Germinal center (tissue), 1 donor: Measurements from ENCODE around the gene QPCT.
A peak's percentile ranks its signal among the peaks of the same experiment; 100 is the strongest.
"Not testable (repeated sequence)": the region's sequence is repeated elsewhere in the genome, so short reads cannot be mapped to it uniquely, and the experiment has no call there.

ENCODE experiments used
- DNase-seq: peaks from one replicate; pipeline ENCODE4 v3.0.0; 2012; ENCODE audit warnings: mixed read lengths, low spot score

Gene QPCT

DNA sequence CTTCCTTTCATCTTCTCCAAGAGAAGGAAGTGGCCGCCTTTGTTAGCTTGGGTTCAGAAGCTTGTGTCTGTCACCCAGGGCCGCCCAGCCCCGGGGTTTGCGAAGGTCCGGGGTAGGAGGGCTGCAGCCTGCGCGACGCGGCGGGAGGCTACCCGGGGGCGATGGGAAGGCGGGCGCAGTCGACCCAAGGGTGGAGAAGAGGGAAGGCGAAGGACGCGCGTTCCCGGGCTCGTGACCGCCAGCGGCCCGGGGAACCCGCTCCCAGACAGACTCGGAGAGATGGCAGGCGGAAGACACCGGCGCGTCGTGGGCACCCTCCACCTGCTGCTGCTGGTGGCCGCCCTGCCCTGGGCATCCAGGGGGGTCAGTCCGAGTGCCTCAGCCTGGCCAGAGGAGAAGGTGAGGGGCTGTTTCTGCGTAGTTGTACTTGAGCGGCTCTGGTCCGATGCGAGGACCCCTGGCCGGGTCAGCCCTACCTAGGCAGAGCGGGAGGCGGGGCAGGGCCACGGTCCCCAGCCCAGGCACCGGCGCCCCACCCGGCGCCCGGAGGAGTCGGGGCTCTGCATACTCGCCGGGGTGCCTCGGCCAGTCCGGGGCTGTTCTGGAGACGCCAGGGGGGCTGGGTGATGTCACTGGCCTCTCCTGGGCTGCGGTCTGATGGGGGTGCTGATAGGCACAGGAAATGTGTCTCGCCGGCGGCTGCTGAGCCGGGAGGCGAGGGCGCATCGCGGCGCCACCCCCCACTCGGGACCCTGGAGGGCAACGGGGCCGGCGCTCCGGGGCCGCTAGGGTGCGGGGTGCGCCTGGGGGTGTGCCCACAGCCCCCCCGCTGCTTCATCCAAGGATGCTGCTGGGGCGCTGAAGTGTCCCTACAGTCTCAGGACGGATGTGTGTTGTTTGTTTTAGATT lies at the start of gene QPCT:
Gene QPCT (plus strand): TSS at position 178 of the 909 bp plus-strand sequence. CDS start 102 bp downstream, at position 280.
- DNase-seq = peak; percentile 91

DNA sequence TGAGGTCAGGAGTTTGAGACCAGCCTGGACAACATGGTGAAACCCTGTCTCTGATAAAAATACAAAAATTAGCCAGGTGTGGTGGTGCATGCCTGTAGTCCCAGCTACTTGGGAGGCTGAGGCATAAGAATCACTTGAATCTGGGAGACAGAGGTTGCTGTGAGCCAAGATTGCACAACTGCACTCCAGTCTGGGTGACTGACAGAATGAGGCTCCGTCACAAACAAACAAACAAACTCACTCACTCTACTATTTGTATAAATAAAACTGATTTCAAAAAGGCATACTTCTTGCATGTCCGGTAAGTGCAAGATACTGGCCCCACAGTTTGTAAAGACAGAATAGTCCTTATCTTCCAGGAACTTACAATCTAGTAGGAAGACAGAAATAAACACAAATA lies 49.6 kb upstream of the QPCT start:
- DNase-seq = not testable (repeated sequence)

DNA sequence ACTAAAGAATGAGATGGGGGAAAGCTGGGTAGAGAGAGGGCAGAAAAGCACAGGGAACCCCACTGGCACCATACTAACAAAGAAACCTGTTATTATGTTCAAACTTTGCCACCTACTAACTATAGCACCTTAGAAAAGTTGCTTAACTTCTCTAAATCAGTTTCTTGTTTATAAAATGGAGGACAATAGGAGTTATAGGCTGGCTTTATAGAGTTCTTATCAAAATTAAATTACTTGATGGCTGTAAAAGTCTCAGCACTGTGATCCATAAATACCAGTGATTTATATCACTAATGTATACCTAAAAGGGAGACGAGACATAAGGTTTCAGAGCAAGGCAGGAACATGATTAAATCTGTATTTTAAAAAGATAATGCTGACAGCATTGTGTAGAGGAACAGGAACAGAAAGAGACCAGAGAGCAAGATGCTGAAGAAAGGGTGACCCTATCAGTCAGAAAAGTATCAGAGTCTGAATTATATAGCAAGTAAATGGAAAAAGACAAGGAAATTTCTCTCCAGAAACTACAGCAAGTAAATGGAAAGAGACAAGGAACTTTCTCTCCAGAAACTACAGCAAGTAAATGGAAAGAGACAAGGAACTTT lies 48.9 kb upstream of the QPCT start:
- no peak for DNase-seq

DNA sequence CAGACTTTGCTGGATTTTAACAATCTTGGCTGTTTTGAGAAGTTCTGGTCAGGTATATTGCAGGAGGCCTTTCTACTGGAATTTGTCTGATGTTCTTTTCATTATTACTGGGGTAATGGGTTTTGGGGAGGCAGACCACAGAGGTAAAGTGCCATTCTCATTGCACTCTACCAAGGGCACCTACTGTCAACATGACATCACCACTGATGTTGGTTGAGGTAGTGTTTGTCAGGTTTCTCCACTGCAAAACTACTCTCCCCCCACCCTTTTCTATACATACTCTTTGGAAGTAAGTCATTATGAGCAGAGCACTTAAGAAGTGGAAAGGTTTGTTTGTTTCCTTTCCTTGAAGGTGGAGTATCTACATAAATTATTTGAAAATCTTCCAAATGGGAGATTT lies 46.8 kb upstream of the QPCT start:
- no peak for DNase-seq

DNA sequence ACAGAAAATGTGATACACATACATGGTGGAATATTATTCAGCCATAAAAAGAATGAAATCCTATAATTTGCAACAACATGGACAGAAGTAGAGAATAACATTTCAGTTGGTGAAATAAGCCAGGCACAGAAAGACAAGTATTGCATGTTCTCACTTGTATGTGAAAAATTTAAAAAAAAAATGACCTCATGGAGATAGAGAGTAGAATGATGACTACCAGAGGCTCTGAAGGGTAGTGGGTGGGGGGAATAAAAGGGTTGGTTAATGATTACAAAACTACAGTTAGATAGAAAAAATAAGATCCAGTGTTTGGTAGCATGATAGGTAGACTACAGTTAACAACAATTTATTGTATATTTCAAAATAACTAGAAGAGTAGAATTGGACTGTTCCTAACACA lies 44.3 kb upstream of the QPCT start:
- no peak for DNase-seq

DNA sequence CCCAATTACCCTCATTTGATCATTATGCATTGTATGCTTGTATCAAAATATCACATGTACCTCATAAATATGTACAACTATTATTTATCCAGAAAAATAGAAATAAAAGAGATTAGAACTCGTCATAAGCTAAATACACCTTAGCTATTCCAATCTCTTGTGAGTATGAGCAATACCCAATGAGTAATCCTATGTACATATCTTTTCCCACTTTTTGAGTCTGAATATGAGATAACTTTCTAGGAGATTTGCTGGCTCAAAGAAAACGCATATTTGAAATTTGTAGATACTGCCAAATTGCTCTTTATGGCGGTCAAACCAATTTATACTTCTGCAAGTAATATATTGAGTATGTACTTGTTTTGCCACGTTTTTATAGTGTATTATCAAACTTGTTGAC lies 43.9 kb upstream of the QPCT start:
- no peak for DNase-seq

DNA sequence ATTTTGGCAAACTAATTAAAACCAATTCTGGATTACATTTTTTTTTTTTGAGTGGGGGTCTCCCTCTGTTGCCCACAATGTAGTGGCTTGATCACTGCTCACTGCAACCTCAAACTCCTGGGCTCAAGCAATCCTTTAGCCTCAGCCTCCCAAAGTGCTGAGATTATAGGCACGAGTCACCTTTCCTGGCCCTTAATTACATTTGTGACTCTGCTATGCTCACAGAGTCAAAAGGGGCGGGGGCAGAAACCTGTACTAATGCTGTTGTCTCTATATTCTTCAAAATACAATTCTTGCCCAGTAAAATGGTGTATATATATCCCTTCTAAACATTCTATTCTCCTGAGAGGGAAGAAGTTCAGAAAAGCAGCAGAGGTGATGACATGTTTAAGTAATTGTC lies 43.0 kb upstream of the QPCT start:
- DNase-seq = no peak

DNA sequence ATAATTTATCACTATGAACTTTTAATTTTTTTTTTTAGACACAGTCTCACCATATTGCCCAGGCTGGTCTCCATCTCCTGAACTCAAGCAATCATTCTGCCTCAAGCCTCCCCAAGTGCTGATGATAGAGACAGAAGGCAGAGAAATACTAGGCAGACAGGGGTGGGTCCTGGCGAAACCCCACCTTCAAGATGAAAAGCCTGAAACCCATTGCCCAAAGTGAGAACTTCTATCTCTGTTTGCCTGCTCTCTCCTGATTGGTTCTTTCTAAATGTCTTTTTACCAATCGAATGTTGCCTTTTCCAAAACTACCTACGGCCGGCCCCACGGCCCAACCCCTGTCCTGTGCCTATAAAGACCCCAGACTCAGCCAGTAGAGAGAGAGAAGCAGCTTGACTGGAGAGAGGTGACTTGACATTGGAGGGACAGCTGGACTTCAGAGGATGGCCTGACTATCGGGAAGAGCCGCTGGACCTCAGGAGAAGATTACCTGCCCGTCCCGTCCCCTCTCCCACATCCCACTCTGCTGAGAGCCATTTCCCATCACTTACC lies 41.7 kb upstream of the QPCT start:
- no peak for DNase-seq

DNA sequence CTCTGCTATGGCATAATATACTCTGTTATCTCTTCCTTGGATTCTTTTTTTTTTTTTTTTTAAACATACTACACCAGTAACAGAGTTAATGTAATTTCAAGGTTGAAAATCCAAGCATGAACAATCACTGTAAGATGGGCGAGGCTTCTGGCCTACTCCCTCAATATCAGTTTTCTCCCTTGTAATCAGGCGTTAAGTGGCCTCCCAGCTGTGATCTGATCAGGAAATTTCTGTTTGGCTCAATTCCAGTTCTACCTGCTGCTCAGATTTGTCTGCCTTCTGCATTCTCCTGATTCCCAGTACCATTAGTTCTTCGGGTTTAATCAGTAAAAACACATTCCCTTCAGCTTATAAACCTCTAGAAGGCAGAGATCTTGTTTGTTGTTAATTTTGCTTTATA lies 38.4 kb upstream of the QPCT start:
- DNase-seq = no peak

DNA sequence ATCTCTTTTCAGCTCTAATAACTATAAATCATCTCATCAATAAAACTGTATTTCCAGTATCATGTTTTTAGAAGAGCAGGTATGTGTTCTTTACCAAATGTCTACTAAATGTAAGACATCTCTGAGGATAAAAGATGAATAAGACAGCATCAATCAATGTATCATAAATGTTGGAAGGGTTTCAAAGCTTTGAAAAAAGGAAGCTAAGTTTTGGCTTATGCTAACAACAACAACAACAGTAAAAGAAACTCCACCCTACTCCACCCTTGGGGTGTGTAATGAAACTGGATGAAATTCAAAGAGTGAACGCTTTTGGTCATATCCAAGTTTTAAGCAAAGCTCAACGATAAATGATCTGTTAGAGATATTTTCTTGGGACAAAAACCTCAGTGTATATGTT lies 36.9 kb upstream of the QPCT start:
- DNase-seq = no peak

DNA sequence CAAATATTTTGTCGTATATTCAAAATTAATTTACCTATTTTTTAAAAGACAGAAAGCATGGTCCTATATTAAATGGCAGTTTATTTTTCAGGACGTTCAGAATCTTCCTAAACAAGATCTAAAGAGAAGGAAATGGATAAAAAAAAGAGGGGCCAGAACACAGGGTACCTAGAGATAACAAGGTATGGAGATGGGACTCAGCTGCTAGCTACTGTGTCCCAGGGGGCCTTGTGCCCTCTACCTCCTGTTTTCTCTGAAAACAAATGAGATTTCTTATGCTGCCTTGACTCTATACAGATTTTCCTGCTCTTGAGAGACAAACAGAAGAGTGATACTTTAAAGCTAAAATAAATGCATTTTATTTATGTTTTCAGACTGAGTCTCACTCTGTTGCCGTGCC lies 29.1 kb upstream of the QPCT start:
- DNase-seq = no peak

DNA sequence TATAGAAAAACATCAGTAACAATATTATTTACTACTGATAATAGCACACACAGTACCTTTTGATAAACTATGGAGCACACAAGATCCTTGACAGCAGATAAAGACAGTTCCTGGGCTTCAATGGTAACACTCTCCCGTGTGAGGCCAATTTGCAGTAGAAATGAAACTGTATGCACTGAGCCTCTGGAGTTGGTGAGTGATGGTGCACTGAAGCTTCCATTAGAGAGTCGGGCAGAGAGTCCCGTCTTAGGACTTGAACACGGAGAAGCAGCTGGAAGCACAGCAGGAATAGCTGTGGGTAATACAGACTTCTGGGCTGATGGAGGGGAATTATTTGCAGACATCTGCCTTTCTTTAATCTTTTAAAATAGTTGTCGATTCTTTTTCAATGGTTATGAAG lies 28.2 kb upstream of the QPCT start:
- no peak for DNase-seq

DNA sequence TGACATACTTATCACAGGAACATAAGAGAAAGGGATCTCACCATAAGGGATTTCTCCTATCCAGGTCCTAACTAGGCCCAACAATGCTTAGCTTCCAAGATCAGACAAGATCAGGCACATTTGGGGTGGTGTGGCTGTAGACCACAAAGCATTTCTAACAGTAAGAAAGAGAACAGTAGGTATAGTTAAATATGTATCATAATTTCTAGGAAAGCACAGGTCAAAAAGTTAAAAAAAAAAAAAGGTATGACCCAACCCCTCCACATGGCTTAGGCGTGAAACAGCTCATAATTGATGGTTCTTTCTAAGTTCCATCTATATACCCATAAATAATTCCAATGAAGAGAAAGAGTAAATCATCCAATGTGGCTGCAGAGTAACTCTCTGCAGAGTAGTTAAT lies 26.7 kb upstream of the QPCT start:
- no peak for DNase-seq

DNA sequence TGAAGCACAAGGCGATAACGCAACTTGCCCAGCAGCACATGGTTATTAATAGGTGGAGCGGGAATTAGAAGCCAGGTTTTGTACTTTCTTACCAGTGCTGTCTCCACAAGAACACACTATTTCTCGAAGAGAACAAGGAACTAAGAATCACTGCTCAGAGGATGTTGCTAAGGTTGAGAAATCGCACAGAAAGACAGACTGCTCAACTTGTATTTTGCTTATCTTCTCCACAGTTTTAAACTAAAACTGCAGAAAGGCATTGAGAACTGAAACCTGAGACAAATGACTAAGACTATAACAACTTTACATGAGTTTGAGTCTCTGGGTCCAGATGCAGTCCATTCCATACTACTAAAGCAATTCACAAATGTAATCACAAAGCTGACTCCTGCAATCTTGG lies 26.0 kb upstream of the QPCT start:
- DNase-seq = no peak

DNA sequence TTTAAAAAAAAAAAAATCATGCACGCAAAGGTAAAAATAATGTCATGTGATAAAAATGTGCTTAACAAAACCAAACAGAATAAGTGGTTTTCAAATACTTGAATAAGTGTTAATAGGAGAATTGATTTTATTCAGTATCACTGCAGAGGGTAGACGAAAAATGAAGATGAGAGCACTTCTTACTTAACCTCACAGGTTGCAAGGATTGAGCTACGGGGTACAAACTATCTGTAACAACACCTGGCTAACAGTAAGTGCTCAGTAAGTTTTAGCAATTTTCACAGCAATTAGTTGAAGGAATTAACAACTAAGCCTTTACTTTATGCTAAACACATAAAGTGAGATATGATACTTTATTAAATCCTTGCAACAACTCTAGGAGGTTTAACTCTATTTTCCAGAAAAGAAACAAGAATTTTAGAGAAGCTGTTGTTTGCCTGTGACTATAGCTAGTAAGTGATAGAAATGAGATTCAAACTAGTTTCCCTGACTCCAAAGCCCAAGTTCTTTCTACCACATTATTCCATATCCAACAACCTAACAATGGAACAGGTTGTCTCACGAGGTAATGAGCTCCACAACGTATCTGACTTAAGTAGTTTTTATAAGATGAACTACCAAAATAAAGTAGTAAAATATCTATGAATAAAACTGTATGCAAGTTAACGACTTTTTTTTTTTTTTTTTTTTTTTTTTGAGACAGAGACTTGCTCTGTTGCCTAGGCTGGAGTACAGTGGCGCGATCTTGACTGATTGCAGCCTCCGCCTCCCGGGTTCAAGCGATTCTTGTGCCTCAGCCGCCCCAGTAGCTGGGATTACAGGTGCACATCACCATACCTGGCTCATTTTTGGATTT lies 24.4 kb upstream of the QPCT start:
- no peak for DNase-seq

DNA sequence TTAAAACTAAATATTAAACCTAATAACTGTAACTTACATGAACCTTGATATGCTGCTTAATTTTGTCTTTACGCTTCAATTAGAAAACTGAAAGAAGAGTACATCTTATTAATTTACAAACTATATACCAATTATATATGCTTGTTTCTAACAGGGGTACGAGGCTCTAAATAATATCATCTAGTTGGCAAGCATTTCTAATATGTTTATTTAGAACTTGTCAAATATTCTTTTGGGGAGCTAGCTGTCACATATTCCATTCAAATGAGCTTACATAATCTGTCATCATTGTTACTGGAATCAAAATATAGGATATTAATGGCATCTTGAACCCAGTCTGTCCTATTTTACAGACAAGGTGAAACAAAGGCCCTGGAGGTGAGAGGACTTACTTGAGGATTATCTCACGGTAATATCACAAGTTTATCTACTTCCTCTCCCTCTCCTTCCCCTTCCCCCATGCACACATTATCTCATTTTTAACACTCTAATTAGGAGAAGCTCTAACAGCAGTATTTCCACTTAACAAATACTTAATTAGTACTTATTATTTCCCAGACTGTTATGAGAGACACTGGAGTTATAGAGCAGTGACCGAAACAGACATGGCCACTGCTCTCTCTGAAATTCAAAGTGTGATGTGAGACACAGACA lies 23.3 kb upstream of the QPCT start:
- no peak for DNase-seq

DNA sequence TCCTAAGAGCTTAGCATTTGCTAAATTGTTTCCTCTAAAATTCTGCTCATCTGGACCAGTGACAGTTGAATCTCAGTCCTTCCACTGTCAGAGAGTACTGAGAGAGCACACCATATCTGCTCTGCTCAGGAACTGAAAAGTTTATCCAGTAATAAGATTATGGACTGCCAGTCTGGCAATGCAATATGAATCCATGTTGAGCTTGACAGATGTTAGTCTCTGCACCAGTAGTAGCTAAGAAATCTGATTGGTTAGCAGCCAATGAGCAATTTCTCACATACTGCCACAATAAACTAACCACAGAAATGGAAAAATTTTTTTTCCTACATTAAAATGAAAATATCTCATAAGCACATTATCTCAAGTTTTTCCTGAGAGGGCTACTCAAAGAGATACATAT lies 22.1 kb upstream of the QPCT start:
- DNase-seq = no peak

DNA sequence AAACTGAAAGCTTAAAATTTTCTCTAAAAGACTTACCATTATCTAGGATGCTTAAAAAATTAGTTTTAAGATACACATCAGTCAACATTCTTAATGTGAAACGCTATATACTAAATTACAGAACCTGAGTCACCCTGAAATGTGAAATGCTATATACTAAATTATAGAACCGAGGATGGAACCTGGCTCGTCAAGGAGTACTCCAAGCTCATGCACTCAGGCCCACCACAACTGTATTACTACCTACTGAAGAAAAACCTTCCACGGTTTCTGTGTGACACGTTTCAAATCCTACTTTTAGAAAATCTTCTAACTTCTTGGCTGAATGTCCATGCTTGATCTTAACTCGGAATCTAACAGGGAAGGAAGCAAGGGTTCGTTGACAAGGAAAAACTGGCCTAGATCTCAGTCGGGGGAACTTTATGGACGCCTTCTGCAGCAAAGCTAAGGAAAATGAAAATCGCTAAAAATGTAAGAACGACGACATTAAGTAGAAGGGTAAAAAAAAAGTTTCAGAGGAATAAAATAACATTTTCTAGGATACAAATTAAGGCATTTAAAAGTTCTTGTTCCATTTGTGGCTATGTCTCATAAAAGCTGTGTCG lies 21.2 kb upstream of the QPCT start:
- DNase-seq = no peak

DNA sequence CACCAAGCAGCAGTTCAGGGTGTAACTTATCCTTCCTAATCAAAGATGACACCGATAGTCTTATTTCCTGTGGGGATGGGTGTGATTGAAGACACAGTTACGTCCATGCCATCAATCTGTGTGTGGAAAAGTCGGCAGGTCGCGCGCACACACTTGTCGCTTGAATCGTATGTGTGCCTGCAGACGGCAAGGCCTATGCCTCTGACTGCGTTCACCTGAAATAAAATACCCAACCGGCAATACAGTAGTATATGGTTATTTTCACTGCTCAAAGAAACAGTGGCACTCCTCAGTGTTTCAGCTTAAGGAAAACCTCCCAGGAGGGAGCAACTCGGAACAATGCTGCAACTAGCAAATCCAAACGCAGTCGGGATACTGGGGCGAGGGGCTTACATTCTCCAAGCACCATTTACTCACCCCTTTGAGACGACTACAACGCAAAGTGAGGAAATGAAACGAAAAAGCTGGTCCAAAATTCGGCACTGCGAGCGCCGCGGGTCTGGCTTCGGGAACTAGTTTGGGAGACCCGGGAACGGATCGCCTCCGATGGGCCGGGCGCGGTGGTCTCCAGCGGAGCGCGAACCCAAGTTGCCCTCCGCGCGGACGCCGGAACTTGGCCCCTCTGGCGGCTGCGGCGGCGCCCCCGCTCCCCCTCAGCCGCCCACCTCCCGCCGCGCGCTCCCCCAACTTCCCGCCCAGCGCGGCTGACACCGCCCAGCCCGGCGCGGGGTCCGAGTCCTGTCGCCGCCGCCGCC lies 20.5 kb upstream of the QPCT start:
- peak; percentile 40 for DNase-seq

DNA sequence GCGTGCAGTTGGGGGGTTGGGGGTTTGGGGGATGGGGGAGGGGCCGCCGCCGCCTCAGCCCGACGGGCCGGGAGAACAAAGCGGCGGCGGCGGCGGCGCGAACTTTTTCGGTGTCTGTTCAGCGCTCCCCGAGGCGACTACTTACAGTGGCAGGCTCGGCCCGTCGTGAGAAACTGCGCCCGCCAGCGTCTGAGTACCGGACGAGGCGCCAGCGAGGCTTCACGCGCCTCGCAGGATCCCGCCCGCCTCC lies 20.0 kb upstream of the QPCT start:
- DNase-seq = no peak
